ENCODE data around the gene OR10G3.
"Not testable (repeated sequence)": the region's sequence is repeated elsewhere in the genome, so short reads cannot be mapped to it uniquely, and the experiment has no call there.

The OR10G3 gene, protein sequence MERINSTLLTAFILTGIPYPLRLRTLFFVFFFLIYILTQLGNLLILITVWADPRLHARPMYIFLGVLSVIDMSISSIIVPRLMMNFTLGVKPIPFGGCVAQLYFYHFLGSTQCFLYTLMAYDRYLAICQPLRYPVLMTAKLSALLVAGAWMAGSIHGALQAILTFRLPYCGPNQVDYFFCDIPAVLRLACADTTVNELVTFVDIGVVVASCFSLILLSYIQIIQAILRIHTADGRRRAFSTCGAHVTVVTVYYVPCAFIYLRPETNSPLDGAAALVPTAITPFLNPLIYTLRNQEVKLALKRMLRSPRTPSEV

DNA sequence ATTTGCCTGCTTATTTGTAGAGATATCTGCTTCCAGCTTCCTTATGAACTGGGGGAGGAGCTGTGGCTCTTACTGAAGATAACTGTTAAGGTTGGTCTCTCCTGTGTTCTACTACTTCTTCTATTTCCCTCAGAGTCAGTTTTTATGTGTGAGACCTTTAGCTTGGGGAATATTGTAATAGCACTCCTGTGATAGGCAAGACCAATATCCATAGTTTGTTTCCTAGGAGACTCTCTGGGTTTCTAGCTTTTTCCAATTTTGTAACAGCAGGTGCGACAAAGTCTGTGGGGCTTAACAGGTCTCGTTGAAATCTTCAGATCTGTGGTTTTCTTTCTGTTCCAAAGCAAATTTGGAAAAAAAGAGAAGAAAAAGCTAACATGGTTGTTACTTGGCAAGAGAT, at the start of gene OR10G3:
Gene OR10G3 (minus strand): TSS at position 101 of the 400 bp plus-strand sequence. CDS start 9,332 bp downstream, outside the sequence.
- DNase-seq (no peak), ATAC-seq (replicated peaks) (no peak)
- H3K36me3 Mint-ChIP-seq: no peaks in the 10 kb centered on the region
- no peak within 1 kb of the TSS for H3K27ac Mint-ChIP-seq
- H3K4me3 Mint-ChIP-seq: no peak within 1 kb of the TSS
- peaks cover 5 to 25% of the 10 kb centered on the region in 2 donors for H3K27me3 Mint-ChIP-seq
- no peaks in the 10 kb centered on the region for H3K4me1 Mint-ChIP-seq
- H3K9me3 Mint-ChIP-seq: no peaks in the 10 kb centered on the region

DNA sequence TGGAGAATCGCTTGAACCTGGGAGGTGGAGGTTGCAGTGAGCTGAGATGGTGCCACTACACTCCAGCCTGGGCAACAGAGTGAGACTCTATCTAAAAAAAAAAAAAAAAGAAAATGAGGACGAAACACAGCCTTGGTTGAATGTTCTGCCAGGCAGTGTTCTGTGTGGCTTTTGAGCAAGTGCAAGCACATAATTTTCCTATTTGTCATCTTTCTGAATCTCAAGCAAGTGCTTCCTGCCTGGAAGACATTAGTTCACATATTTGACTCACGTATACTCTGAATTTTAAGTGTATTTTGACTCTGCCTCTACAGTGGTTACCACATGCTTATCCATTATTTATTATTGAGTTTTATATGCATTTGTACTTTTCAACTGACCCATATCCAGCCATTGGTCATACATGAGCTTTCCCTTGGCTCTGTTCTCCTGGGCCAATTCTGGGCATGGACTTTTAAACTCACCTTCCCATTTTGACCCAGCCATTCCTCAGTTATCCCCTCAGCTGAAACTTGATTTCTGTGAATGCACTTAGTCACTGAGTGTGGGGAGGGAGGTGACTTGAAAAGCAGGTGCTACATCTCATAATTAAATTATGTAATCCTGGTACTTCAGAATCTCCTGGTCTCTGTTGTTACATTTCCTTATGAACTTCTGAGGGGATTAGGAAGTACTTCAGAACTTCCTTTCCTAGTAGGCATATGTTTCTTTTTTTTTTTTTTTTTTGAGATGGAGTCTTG, 46.8 kb upstream of the OR10G3 start:
- Mint-ChIP-seq H3K4me3 (no peak overlapping the region), H3K27ac (no peak overlapping the region), H3K4me1 (no peaks in the 10 kb centered on the region), H3K36me3 (no peaks in the 10 kb centered on the region), H3K27me3 (peaks cover 19 to 23% of the 10 kb centered on the region in 2 donors), H3K9me3 (peaks cover 0 to 5% of the 10 kb centered on the region in 2 donors)
- DNase-seq (no peak), ATAC-seq (replicated peaks) (no peak)

DNA sequence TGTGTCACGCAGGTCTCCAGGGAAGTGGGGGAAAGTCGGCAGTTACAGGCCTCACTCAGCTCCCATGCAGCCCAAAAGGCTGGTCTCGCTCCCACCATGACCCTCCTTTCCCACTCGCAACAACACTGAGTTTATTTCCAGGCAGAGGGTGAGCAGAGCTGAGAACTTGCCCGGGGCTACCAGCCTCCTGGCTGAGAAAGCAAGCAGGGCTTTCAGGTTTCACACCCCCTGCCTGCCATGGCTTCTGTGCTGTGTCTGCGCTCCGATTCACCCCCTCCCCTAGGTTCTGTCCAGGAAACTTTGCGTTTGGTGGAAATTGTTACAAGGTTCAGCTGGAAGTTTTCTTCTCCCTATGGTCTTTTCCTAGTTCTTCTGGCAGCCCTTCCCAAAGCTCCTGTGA, 37.7 kb upstream of the OR10G3 start:
- H3K36me3 Mint-ChIP-seq: no peaks in the 10 kb centered on the region
- H3K27me3 Mint-ChIP-seq: peaks cover 24 to 30% of the 10 kb centered on the region in 2 donors
- DNase-seq: no peak
- no peak for ATAC-seq (replicated peaks)
- no peak overlapping the region for H3K27ac Mint-ChIP-seq
- H3K9me3 Mint-ChIP-seq: no peaks in the 10 kb centered on the region
- H3K4me3 Mint-ChIP-seq: no peak overlapping the region
- no peaks in the 10 kb centered on the region for H3K4me1 Mint-ChIP-seq

DNA sequence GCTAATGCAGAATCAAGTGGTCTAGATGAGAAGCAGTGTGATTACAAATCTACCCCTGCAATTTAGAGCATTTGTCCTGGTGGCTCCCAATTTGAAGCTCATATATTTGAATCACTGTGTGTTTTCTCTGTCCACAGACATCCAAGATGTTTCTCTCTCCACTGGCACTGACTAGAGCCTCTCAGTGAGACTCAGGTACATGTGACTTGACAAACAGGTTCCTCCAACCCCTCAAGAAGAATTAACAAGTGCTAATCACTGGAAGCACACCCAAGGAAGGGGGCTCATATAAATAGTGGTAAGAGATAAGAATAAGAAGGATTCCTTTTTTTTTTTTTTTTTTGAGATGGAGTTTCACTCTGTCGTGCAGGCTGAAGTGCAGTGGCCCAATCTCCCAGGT, 34.4 kb upstream of the OR10G3 start:
- no peaks in the 10 kb centered on the region for H3K4me1 Mint-ChIP-seq
- H3K27ac Mint-ChIP-seq: no peak overlapping the region
- H3K27me3 Mint-ChIP-seq: peaks cover 19 to 23% of the 10 kb centered on the region in 2 donors

DNA sequence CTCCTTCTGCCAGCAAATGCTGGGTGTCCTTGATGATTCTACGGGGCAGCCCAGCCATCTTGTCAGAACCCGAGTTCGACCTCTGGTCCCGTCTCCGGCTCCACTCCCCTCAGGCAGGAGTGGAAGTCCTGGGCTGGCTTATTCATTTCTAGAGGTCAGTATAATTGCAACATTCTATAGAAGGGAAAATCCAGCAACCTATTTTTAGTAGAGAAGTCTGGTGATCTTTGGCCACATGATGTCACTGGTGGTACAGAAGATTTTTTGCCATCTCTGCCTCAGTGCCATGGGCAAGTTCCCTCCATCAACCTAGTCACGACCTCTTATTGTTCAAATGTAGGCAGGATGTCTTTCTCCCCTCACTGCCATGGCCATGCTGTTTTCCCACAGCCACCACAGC, 32.4 kb upstream of the OR10G3 start:
- DNase-seq: no peak
- no peak for ATAC-seq (replicated peaks)
- Mint-ChIP-seq H3K27me3 (peaks cover 15 to 16% of the 10 kb centered on the region in 2 donors), H3K36me3 (no peaks in the 10 kb centered on the region), H3K4me1 (no peaks in the 10 kb centered on the region), H3K9me3 (no peaks in the 10 kb centered on the region), H3K4me3 (no peak overlapping the region), H3K27ac (no peak overlapping the region)

More for the DNA sequence above, 34.4 kb upstream of the OR10G3 start:
- H3K9me3 Mint-ChIP-seq: no peaks in the 10 kb centered on the region
- ATAC-seq (replicated peaks) (no peak), DNase-seq (no peak)
- H3K36me3 Mint-ChIP-seq: no peaks in the 10 kb centered on the region
- H3K4me3 Mint-ChIP-seq: no peak overlapping the region

DNA sequence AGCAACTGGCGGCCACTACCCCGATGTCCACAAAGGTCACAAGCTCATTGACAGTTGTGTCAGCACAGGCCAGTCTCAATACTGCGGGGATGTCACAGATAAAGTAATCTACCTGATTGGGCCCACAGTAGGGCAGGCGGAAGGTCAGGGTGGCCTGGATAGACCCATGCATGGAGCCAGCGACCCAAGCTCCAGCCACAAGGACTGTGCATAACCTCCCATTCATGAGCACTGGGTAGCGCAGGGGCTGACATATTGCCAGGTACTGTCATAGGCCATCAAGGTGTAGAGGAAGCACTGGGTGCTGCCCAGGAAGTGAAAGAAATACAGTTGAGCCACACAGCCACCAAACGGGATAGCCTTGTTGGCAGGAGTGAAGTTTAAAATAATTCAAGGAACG, 22.3 kb upstream of the OR10G3 start:
- H3K4me1 Mint-ChIP-seq; H3K9me3 Mint-ChIP-seq; H3K27ac Mint-ChIP-seq; ATAC-seq (replicated peaks); DNase-seq; H3K4me3 Mint-ChIP-seq; H3K36me3 Mint-ChIP-seq: not testable (repeated sequence)
- peaks cover 12% of the 10 kb centered on the region in 2 donors for H3K27me3 Mint-ChIP-seq

DNA sequence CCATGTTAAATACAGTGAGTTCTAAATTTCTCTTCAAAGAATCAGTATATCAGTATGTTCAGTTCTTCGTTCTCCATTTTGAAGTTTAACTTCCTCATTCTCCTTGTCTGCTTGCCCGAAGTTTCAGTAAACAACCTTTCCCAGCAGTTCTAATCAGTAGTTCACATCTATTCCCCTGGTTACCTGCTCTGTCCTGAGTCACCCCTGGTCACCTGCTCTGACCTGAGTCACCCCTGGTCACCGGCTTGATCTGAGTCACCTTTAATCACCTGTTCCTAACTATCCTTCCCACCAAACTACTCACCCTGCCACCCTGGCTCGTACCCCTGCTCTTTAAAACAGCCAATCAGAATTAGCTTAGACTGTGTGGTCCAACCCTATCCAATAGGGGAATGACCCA, 9.4 kb upstream of the OR10G3 start:
- H3K4me3 Mint-ChIP-seq: no peak overlapping the region
- ATAC-seq (replicated peaks) (no peak), DNase-seq (no peak)
- H3K27ac Mint-ChIP-seq: no peak overlapping the region
- peaks cover 17 to 19% of the 10 kb centered on the region in 2 donors for H3K9me3 Mint-ChIP-seq
- H3K27me3 Mint-ChIP-seq: peaks cover 16 to 31% of the 10 kb centered on the region in 2 donors
- peaks cover 6 to 7% of the 10 kb centered on the region in 2 donors for H3K36me3 Mint-ChIP-seq
- no peaks in the 10 kb centered on the region for H3K4me1 Mint-ChIP-seq

DNA sequence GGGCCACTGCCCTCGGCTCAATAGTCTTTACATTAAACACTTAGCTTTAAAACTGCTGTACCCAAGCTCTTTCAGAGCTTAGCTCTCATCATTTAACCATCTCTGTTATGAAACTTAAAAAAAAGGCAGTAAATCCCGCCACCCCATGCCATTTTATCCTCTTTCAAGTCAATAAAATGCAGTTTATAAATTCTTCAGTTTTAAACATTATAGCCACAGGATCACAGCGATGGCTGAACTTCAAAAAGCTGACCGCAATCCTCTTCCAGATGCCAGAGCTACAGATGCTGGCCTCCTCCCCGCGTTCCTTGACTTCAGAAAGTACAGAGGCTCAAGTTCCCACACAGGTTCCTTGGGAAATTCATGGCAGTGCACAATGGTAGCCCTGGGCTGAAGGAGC, 4.2 kb downstream of the OR10G3 start:
- no peak for ATAC-seq (replicated peaks)
- Mint-ChIP-seq H3K36me3 (peaks cover 0 to 3% of the 10 kb centered on the region in 2 donors), H3K4me1 (no peaks in the 10 kb centered on the region), H3K4me3 (no peak overlapping the region), H3K27me3 (peaks cover 12 to 39% of the 10 kb centered on the region in 2 donors), H3K9me3 (peaks cover 0 to 2% of the 10 kb centered on the region in 2 donors), H3K27ac (no peak overlapping the region)
- DNase-seq: no peak

DNA sequence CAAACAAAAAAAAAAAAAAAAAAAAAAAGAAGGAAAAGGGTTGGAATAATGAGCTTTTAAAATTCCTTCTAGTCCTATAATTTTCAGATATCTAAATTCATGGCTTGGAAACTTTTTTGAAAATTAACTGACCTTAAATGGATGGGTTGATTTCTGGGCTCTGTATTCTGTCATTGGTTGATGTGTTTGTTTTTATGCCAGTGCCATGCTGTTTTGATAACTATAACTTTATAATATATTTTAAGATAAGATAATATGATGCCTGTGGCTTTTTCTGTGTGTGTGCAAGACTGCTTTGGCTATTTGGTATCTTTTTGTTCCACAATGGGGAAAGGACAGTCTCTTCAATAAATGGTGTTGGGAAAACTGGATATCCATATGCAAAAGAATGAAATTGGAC, 7.3 kb downstream of the OR10G3 start:
- ATAC-seq (replicated peaks) (no peak), DNase-seq (no peak)
- H3K36me3 Mint-ChIP-seq: peaks cover 0 to 3% of the 10 kb centered on the region in 2 donors
- peaks cover 0 to 2% of the 10 kb centered on the region in 2 donors for H3K9me3 Mint-ChIP-seq
- no peak overlapping the region for H3K4me3 Mint-ChIP-seq
- H3K27ac Mint-ChIP-seq: no peak overlapping the region
- peaks cover 28 to 38% of the 10 kb centered on the region in 2 donors for H3K27me3 Mint-ChIP-seq
- H3K4me1 Mint-ChIP-seq: no peaks in the 10 kb centered on the region

DNA sequence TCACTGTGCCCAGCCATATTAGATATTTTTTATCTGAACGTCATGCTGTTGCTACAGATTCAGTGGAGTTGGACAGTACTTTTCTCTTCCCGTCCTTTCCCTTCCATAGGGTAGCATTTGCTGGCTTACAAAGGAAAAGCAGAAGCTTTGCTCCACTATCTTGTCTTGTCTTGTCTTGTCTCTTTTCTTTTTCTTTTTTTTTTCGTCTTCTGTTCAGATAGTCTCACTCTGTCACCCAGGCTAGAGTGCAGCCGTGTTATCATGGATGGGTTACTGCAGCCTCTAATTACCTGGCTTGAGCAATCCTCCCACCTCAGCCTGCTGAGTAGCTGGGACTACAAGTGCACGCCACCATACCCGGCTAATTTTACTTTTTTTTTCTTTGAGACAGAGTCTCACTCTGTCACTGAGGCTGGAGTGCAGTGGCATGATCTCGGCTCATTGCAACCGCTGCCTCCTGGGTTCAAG, 21.1 kb downstream of the OR10G3 start:
- peaks cover 6 to 9% of the 10 kb centered on the region in 2 donors for H3K27me3 Mint-ChIP-seq
- peaks cover 3 to 6% of the 10 kb centered on the region in 2 donors for H3K4me1 Mint-ChIP-seq
- ATAC-seq (replicated peaks) (no peak), DNase-seq (no peak)
- H3K4me3 Mint-ChIP-seq: peak overlapping the region in 1 of 2 donors; percentile 29
- H3K27ac Mint-ChIP-seq: no peak overlapping the region
- no peaks in the 10 kb centered on the region for H3K9me3 Mint-ChIP-seq
- no peaks in the 10 kb centered on the region for H3K36me3 Mint-ChIP-seq

DNA sequence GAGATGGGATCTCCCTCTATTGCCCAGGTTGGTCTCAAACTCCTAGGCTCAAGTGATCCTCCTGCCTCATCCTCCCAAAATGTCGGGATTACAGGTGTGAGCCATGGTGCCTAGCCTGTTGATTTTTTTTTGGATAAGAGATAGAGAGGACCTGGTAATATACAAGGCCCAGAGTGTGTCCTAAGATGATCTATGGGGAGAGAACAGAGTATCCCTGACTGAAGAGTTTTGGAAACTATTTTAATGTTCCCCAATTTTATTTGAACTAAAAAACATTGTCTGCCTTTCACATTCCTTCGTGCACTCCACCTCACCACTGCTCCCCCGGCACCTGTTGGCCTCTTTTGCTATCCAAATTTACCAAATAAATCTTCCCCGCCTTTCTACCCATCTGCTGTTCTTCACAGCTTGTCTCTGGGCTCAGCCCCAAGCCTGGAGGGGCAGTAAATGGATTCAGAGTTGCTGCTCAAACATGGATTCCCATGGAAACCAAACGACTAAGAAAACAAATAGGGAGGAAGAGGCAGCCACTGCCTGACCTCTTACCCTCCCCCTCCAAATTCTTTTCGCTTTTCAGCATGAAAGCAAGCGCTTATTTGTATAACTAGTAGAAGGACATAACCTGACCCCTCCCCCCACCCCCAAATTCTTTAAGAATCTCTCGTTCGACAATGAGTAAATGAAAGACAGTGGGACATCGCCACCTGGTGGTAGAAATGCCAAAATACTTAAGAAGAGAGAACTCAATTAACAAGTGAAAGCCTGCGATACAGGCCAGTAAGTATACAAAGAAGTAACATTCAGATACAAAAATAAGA, 22.6 kb downstream of the OR10G3 start:
- Mint-ChIP-seq H3K9me3 (no peaks in the 10 kb centered on the region), H3K4me3 (peak overlapping the region; percentile 2 to 21), H3K27me3 (peaks cover 6 to 12% of the 10 kb centered on the region in 2 donors), H3K36me3 (no peaks in the 10 kb centered on the region), H3K27ac (no peak overlapping the region), H3K4me1 (peaks cover 3 to 6% of the 10 kb centered on the region in 2 donors)
- DNase-seq (peak; percentile 45), ATAC-seq (replicated peaks) (peak; percentile 46 to 66)

DNA sequence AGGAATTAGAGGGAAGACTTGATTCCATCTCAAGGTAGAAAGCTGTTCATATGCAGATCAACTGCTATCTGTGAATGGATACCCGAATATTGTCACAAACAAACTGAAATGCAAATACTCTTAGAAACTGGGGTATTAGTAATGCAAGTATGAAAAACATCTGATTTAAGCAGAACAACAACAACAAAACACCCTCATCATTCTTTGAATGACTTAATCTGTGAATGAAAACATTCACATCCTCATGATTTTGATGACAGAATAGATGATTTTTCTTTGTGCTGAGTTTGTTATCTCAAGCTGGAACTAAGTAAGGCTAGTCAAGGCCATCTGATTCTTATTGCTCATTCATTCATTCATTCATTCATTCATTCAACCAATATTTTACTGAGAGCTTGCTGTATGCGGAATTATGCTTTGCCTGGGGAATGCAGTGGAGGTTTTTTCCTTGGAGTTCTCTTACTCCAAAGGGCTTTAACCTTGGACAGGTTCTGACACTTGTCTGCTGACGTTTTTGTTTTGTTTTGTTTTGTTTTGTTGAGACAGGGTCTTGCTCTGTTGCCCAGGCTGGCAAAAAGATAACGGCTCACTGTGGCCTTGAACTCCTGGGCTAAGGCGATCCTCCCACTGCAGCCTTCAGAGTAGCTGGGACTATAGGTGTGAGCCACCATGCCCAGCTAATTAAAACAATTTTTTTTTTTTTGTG, 23.3 kb downstream of the OR10G3 start:
- ATAC-seq (replicated peaks) (no peak), DNase-seq (no peak)
- Mint-ChIP-seq H3K27me3 (peaks cover 6 to 12% of the 10 kb centered on the region in 2 donors), H3K4me3 (no peak overlapping the region), H3K9me3 (no peaks in the 10 kb centered on the region), H3K27ac (no peak overlapping the region), H3K36me3 (no peaks in the 10 kb centered on the region), H3K4me1 (peaks cover 3 to 6% of the 10 kb centered on the region in 2 donors)

DNA sequence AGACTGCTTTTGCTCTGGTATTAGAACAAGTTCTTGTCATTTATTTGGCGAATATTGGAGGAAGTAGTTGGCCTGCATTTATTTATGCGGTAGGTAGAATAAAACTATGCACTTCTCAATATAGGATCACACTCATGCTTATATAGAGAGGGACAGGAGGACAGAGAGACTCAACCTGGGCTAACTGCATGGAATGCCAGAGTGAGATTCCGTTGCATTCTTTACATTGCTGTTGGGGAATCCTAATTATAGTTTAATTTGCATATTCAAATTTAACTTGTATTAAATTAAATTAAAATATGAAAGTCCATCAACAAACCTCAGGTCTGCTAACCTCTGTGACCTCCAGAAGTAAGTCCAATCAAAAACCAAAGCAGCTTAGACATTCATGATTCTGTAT, 26.6 kb downstream of the OR10G3 start:
- no peaks in the 10 kb centered on the region for H3K9me3 Mint-ChIP-seq
- peaks cover 3 to 6% of the 10 kb centered on the region in 2 donors for H3K4me1 Mint-ChIP-seq
- H3K36me3 Mint-ChIP-seq: no peaks in the 10 kb centered on the region
- no peak overlapping the region for H3K27ac Mint-ChIP-seq
- peaks cover 7 to 10% of the 10 kb centered on the region in 2 donors for H3K27me3 Mint-ChIP-seq
- DNase-seq (no peak), ATAC-seq (replicated peaks) (no peak)
- H3K4me3 Mint-ChIP-seq: no peak overlapping the region

DNA sequence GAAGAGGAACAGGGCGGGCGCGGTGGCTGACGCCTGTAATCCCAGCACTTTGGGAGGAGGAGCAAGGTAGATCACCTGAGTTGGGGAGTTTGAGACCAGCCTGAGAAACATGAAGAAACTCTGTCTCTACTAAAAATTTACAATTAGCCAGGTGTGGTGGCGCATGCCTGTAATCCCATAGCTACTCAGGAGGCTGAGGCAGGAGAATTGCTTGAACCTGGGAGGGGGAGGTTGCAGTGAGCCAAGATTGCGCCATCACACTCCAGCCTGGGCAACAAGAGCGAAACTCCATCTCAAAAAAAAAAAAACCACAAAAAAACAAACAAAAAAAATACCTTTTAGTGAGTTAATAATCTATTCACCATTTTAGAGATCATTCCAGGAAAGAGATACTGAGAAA, 35.3 kb downstream of the OR10G3 start:
- not testable (repeated sequence) for H3K27ac Mint-ChIP-seq; DNase-seq; H3K9me3 Mint-ChIP-seq; H3K36me3 Mint-ChIP-seq; H3K4me1 Mint-ChIP-seq; ATAC-seq (replicated peaks); H3K4me3 Mint-ChIP-seq
- peaks cover 23 to 29% of the 10 kb centered on the region in 2 donors for H3K27me3 Mint-ChIP-seq
